HCT116 (cell line): ENCODE results near the gene GAMT. TPM values are rescaled to one million over a fixed set of nuclear protein-coding genes. Genes with fewer than 3 reads are reported as not detected.

Experiments used
- ATAC-seq: fragments of 200-7000 bp; cut with Tn5 transposase; 2 replicates; pipeline ENCODE4 v1.9.1; 2020; ENCODE audit warnings: mild to moderate bottlenecking, moderate library complexity
- BruUV-seq: library from RNA; stranded (reverse); fragments of 400-500 nt; replicated peaks from 2 replicates; lab custom pipeline; 2021; lab: Mats Ljungman, UMichigan
- CTCF ChIA-PET: fragments of 300-600 bp; sonication (Branson Sonifier 250); formaldehyde crosslinking; loops from one replicate; lab custom pipeline; 2021; ENCODE audit warnings: antibody characterized with exemption; lab: Charles Lee
- POLR2A ChIA-PET: fragments of 300-600, 350-600 bp; sonication (Branson Sonifier 250); formaldehyde crosslinking; loops from one replicate; lab custom pipeline; 2021; ENCODE audit warnings: antibody characterized with exemption; lab: Charles Lee
- RAD21 ChIA-PET, 2 experiments: fragments of 300-600 bp; sonication (Branson Sonifier 250); formaldehyde crosslinking; loops; one replicate each; lab custom pipeline; 2023; ENCODE audit warnings: low total read pairs in 2 of 2; ENCODE audit not compliant: uncharacterized antibody in 2 of 2, unreplicated experiment in 2 of 2, low non-redundant PET in 1 of 2; lab: Charles Lee
- DNase-seq: peaks from one replicate; pipeline ENCODE4 v3.0.0-alpha.2; 2010; ENCODE audit warnings: low read depth, low spot score
- H2AFZ ChIP-seq: fragments of 200-600 bp; shearing (Covaris generic), sonication (generic); 2 replicates; pipeline ENCODE4 v1.6.1; 2017; ENCODE audit warnings: low read depth, mixed run types, mixed read lengths, antibody characterized with exemption, low read length; ENCODE audit not compliant: poor library complexity, severe bottlenecking
- H3K27ac ChIP-seq: 2 replicates; pipeline ENCODE4 v1.5.1; 2012; ENCODE audit warnings: low read depth, low read length
- H3K27me3 ChIP-seq: fragments of 200-600 bp; sonication (generic); 2 replicates; pipeline ENCODE4 v1.6.1; 2016; ENCODE audit warnings: mixed run types, low read length, mixed read lengths; ENCODE audit not compliant: insufficient read depth
- H3K36me3 ChIP-seq, 2 experiments: fragments of 200-500 bp in 1 of 2; fragments of 200-600 bp in 1 of 2; sonication (Bioruptor generic) in 1 of 2; sonication (generic) in 1 of 2; 2 replicates each; pipeline versions ENCODE4 v1.5.1 to v1.6.1; 2014 to 2016; ENCODE audit warnings: low read length in 2 of 2, inconsistent platforms in 1 of 2, mixed read lengths in 1 of 2, mixed run types in 1 of 2; ENCODE audit not compliant: insufficient read depth in 2 of 2, control insufficient read depth in 1 of 2
- H3K4me1 ChIP-seq, 2 experiments: fragments of 200-600 bp in 1 of 2; sonication (generic) in 1 of 2; 2 replicates each; pipeline versions ENCODE4 v1.5.1 to v1.6.1; 2012 to 2017; ENCODE audit warnings: low read length in 2 of 2, inconsistent platforms in 1 of 2, mild to moderate bottlenecking in 1 of 2, mixed read lengths in 1 of 2, mixed run types in 1 of 2, moderate library complexity in 1 of 2; ENCODE audit not compliant: insufficient read depth in 2 of 2, control insufficient read depth in 1 of 2
- H3K4me2 ChIP-seq: fragments of 200-600 bp; sonication (generic); 2 replicates; pipeline ENCODE4 v1.6.1; 2017; ENCODE audit warnings: mixed run types, low read length, mixed read lengths
- H3K4me3 ChIP-seq, 2 experiments: fragments of 200-600 bp in 1 of 2; sonication (generic) in 1 of 2; replicated peaks in 1 of 2; 2 replicates each; pipeline ENCODE4 v1.5.1; 2011 to 2016; ENCODE audit warnings: low read length in 2 of 2, control low read depth in 1 of 2, low read depth in 1 of 2, mild to moderate bottlenecking in 1 of 2, mixed read lengths in 1 of 2, mixed run types in 1 of 2
- H3K79me2 ChIP-seq: fragments of 200-600 bp; sonication (generic); 2 replicates; pipeline ENCODE4 v1.6.1; 2017; ENCODE audit warnings: mild to moderate bottlenecking, mixed run types, low read length, moderate library complexity, mixed read lengths; ENCODE audit not compliant: insufficient read depth
- H3K9ac ChIP-seq: fragments of 200-600 bp; sonication (generic); 2 replicates; pipeline ENCODE4 v1.6.1; 2016; ENCODE audit warnings: low read length, mixed read lengths
- H3K9me2 ChIP-seq: fragments of 200-600 bp; sonication (generic), shearing (Covaris generic); 2 replicates; pipeline ENCODE4 v1.6.1; 2017; ENCODE audit warnings: mixed run types, mild to moderate bottlenecking, moderate library complexity; ENCODE audit not compliant: insufficient read depth
- H3K9me3 ChIP-seq, 2 experiments: fragments of 200-500 bp in 1 of 2; fragments of 200-600 bp in 1 of 2; sonication (Bioruptor generic) in 1 of 2; sonication (generic) in 1 of 2; 2 replicates each; pipeline ENCODE4 v1.6.1; 2014 to 2017; ENCODE audit warnings: low read length in 2 of 2, mixed read lengths in 2 of 2, inconsistent platforms in 1 of 2, low read depth in 1 of 2, mild to moderate bottlenecking in 1 of 2, mixed run types in 1 of 2, moderate library complexity in 1 of 2; ENCODE audit not compliant: control insufficient read depth in 1 of 2, insufficient read depth in 1 of 2
- H4K20me1 ChIP-seq: fragments of 200-600 bp; sonication (generic), shearing (Covaris generic); 2 replicates; pipeline ENCODE4 v1.6.1; 2017; ENCODE audit warnings: mixed run types, mild to moderate bottlenecking, moderate library complexity; ENCODE audit not compliant: insufficient read depth
- CBX3 ChIP-seq: IDR thresholded peaks from 2 replicates; pipeline ENCODE4 v1.6.1; 2012; ENCODE audit warnings: low read depth
- CEBPB ChIP-seq: IDR thresholded peaks from 2 replicates; pipeline ENCODE4 v1.6.1; 2012; ENCODE audit warnings: low read depth
- EGR1 ChIP-seq: IDR thresholded peaks from 2 replicates; pipeline ENCODE4 v1.6.1; 2012; ENCODE audit warnings: low read depth
- EZH2 ChIP-seq: fragments of 200-600 bp; sonication (generic); IDR thresholded peaks from 2 replicates; pipeline ENCODE4 v1.6.1; 2017; ENCODE audit warnings: antibody characterized with exemption, mixed run types
- FOSL1 ChIP-seq: IDR thresholded peaks from 2 replicates; pipeline ENCODE4 v1.6.1; 2012; ENCODE audit warnings: low read depth
- JUND ChIP-seq: IDR thresholded peaks from 2 replicates; pipeline ENCODE4 v1.6.1; 2012
- POLR2A ChIP-seq: IDR thresholded peaks from 2 replicates; pipeline ENCODE4 v1.7.0; 2011; ENCODE audit warnings: borderline replicate concordance; ENCODE audit not compliant: insufficient read depth, insufficient read length; ENCODE audit errors: extremely low read depth
- ZBTB33 ChIP-seq: IDR thresholded peaks from 2 replicates; pipeline ENCODE4 v1.6.1; 2011; ENCODE audit warnings: mild to moderate bottlenecking, low read length, moderate library complexity; ENCODE audit not compliant: insufficient replicate concordance; ENCODE audit errors: extremely low read depth
- intact Hi-C: fragments of 100-400 bp; cut with micrococcal nuclease; formaldehyde crosslinking; loops from 2 replicates; pipeline ENCODE4 v1.10.0; 2022
- total RNA-seq: library from RNA; stranded (reverse); gene quantifications from one replicate; pipeline ENCODE4 v1.2.1, GENCODE V29; 2021; ENCODE audit not compliant: unreplicated experiment

The GAMT gene
- total RNA-seq, 1 experiment from 2014 or later: 102 TPM

- Histone ChIP-seq H4K20me1 (no peaks in the 10 kb centered on the region), H3K27ac (no peak overlapping the region), H2AFZ (no peak overlapping the region), H3K79me2 (peaks cover 15% of the 10 kb centered on the region), H3K4me2 (no peak overlapping the region), H3K4me3 (no peak overlapping the region), H3K27me3 (no peaks in the 10 kb centered on the region), H3K36me3 (peaks cover 2 to 14% of the 10 kb centered on the region in 2 experiments; a peak in 2 of 4 replicates), H3K9me3 (no peaks in the 10 kb centered on the region), H3K9me2 (no peaks in the 10 kb centered on the region), H3K9ac (no peak overlapping the region), H3K4me1 (peaks cover 5 to 8% of the 10 kb centered on the region in 2 experiments)
- intact Hi-C loops: no loop called here
- no peak for ATAC-seq
- no peak for DNase-seq
- CTCF ChIA-PET: no interaction called here
- POLR2A ChIA-PET: no interaction called here
- RAD21 ChIA-PET: no interaction called here
- TF ChIP-seq EZH2: no peak
- TF ChIP-seq CEBPB: no peak
- no peak for TF ChIP-seq ZBTB33
- TF ChIP-seq FOSL1: no peak
- no peak for TF ChIP-seq POLR2A
- no peak for TF ChIP-seq EGR1
- TF ChIP-seq JUND: no peak
- no peak for TF ChIP-seq CBX3
- no TSS peak for BruUV-seq
Observed at GRCh38 chr19:1388637-1389026, 12.7 kb downstream of the GAMT start.
